AG09309 (cell line): Measurements from ENCODE around the gene KCNJ5.

Source experiments
- DNase-seq: peaks from one replicate; pipeline ENCODE4 v3.0.0-alpha.2; 2010; ENCODE audit warnings: low read depth
- H3K4me3 ChIP-seq: 2 replicates; pipeline ENCODE4 v1.5.1; 2011; ENCODE audit warnings: mild to moderate bottlenecking, low read depth, low read length, moderate library complexity; ENCODE audit not compliant: control insufficient read depth
- CTCF ChIP-seq: IDR thresholded peaks from 2 replicates; pipeline ENCODE4 v1.5.1; 2011; ENCODE audit warnings: mild to moderate bottlenecking, low read depth, low read length, inconsistent platforms; ENCODE audit not compliant: insufficient read depth, control insufficient read depth; ENCODE audit errors: missing control alignments

Gene KCNJ5

DNA sequence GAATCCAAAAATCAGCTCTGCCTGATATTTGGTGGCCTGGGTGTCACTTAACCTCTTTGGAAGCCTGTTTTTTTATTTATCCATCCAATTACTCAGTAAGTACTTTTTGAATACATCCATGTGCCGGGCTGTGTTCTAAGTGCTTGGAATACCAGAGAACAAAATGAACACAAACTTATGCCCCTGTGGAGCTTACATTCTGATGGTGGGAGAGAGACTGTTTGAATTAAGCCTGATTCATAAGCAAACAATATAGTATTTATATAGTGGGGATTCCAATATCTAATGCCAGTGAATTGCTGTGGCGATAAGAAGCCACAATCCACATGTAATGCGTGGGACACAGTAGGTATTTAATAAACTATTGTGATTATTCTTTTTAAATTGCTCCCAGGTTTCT lies 19.4 kb downstream of the KCNJ5 start:
- DNase-seq, result no peak
- no peak for TF ChIP-seq CTCF

DNA sequence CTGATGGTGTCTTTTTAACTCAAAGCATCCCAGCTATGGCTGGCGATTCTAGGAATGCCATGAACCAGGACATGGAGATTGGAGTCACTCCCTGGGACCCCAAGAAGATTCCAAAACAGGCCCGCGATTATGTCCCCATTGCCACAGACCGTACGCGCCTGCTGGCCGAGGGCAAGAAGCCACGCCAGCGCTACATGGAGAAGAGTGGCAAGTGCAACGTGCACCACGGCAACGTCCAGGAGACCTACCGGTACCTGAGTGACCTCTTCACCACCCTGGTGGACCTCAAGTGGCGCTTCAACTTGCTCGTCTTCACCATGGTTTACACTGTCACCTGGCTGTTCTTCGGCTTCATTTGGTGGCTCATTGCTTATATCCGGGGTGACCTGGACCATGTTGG lies 20.1 kb downstream of the KCNJ5 start:
- no peak overlapping the region for H3K4me3 ChIP-seq
- no peak for TF ChIP-seq CTCF
- no peak for DNase-seq

More for the DNA sequence above, 19.4 kb downstream of the KCNJ5 start:
- H3K4me3 ChIP-seq, result no peak overlapping the region

DNA sequence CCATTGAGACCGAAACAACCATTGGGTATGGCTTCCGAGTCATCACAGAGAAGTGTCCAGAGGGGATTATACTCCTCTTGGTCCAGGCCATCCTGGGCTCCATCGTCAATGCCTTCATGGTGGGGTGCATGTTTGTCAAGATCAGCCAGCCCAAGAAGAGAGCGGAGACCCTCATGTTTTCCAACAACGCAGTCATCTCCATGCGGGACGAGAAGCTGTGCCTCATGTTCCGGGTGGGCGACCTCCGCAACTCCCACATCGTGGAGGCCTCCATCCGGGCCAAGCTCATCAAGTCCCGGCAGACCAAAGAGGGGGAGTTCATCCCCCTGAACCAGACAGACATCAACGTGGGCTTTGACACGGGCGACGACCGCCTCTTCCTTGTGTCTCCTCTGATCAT lies 20.5 kb downstream of the KCNJ5 start:
- TF ChIP-seq CTCF, result no peak
- DNase-seq, result no peak
- H3K4me3 ChIP-seq, result no peak overlapping the region

DNA sequence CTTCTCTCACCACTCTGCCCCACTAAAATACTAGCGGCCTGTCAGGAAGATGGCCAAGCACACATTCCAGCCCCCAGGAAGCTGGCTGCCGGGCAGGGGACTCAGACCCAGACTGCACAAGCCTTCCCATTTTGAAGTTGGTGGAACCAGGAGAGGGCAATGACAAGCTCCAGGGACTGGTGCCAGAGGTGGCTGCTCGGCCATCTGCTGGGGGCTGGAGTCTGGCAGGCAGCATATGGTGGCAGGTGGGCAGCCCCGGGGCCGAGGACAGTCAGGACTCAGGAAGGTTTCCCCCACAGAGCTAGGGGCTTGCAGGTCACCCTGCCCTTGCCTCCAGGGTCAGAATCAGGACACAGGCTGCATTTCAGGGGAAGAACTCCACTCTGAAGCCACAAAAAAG lies 22.6 kb downstream of the KCNJ5 start:
- H3K4me3 ChIP-seq, result no peak overlapping the region
- no peak for DNase-seq
- TF ChIP-seq CTCF, result no peak

GRCh38 chr11:128914216-128915148 lies 23.3 kb downstream of the KCNJ5 start:
- TF ChIP-seq CTCF, result no peak
- DNase-seq, result no peak
- H3K4me3 ChIP-seq, result no peak overlapping the region

GRCh38 chr11:128915149-128915521 lies 24.0 kb downstream of the KCNJ5 start:
- no peak overlapping the region for H3K4me3 ChIP-seq
- TF ChIP-seq CTCF, result no peak
- DNase-seq, result no peak
